ENCODE results near the gene ST8SIA5.

ST8SIA5 gene

DNA sequence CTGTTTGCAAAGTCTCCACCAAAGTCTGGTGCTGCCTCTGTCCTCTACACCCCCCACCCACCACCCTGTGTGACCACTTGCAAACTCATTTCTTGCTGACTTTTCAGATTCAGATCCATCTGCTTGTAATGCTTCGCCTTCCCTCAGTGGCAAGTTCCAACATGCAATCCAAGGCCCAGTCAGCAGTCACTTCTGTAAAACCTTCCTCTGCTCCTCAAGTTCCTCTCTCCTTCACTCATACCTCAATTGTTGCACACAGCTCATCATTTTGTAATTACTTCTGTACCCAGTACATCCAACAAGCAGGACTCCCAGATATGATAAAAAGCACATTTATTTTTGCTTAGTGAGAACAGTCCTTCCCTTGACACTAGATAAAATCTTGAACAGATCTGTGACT lies 93.3 kb downstream of the ST8SIA5 start:
- DNase-seq: no peak

DNA sequence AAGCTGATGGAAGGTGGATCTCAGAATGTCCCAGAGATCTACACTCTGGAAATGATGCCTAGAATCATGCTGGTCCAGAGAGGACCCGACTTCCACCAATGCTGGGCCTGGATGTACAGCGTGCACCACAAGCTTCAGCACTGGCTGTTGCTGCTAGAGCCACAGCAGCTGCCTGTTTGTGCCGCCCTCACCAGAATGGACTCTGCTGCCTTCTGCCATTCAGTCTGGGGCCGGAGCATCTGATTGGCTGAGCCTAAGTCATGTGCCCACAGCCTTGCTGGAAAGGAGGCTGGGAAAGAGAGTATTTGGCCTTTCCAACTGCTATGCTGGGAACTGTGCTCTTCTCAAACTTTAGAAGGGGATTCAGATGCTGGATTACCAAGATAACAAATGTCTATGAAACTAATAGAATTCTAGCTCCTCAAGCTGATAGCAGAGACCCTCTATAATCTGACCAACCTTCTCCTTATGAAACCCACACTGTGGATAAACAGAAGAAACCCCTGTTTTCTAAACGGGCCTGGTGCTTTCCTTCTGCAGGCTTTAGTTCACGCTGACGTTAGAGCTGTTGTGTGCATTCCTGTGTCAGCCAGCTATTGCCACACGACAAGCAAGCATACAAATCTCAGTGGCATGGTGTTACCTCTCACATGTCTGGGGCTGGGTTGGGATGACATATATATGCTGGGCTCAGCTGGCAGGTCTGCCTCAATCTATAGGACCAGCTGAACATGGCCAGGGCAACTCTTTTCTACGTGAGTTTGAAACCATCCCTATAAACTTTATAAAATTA lies 95.7 kb downstream of the ST8SIA5 start:
- peak; percentile 72 for DNase-seq

- DNase-seq: no peak
Observed at GRCh38 chr18:46659484-46659883, 97.4 kb downstream of the ST8SIA5 start.

GRCh38 chr18:46657115-46657955 lies 99.5 kb downstream of the ST8SIA5 start, which contains the start of gene LOXHD1:
LOXHD1 (minus strand) TSS chr18:46657220; CDS start chr18:46657033, 187 bp downstream.
- DNase-seq: no peak

- DNase-seq: no peak
Observed at GRCh38 chr18:46656326-46657114, 100.3 kb downstream of the ST8SIA5 start.

GRCh38 chr18:46652372-46652771 lies 104.5 kb downstream of the ST8SIA5 start:
- DNase-seq: no peak

DNA sequence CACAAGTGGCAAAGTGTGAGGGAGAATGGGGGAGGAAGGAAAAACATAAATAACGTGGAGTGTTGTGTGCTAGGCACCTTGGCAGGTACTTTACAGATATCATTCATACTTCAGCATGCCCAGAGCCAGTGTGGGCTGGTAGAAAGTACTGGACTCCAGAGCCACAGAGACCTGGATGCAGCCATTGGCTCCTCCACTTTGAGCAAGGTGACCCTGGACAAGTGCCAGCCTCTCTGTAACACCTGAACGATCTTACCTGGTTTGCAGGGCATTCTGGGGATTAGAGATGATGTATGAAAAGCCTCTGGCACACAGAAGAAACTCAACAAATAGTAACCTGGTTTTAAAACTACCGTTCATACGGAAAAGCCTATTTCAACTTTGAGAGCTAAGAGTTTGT lies 106.2 kb downstream of the ST8SIA5 start:
- DNase-seq: no peak

- no peak for DNase-seq
Observed at GRCh38 chr18:46649071-46649862, 107.6 kb downstream of the ST8SIA5 start.

DNA sequence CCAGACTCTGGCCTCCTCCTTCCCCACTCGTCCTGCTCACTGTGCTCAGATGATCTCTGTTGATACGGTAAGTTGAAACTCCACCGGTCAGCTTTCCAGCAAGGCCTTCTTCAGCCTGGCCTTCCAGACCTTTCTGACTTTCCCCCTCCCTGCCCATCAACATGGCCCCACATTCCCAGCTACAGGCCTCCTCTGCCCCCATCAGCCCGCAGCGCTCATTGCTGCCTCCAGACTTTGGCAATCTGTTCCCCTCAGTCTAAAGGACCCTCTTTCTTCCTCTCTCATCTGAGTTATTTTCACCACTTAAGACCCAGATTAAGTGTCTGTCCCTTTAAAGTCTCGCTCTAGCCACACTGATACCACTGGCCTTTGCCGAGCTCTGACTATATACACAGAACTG lies 110.4 kb downstream of the ST8SIA5 start:
- no peak for DNase-seq

DNA sequence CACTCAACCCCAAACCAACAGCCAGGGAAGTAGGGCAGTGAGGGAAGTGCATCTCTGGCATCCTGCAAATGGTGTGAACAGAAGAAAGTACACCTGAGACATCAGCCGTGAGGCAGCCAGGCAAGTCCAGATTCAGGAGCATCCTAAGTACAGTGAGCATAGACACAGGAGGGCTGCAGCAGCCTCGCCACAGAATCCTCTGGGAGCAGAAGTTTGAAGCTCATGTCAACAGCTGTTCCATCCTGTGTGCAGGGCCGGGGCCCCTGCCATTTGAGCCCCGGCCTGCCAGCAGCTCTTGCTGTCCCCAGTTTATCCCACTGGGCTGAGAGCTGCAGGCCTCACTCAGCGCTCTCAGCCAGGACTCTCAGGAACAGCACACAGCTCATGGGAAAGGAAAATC lies 114.3 kb downstream of the ST8SIA5 start:
- no peak for DNase-seq

DNA sequence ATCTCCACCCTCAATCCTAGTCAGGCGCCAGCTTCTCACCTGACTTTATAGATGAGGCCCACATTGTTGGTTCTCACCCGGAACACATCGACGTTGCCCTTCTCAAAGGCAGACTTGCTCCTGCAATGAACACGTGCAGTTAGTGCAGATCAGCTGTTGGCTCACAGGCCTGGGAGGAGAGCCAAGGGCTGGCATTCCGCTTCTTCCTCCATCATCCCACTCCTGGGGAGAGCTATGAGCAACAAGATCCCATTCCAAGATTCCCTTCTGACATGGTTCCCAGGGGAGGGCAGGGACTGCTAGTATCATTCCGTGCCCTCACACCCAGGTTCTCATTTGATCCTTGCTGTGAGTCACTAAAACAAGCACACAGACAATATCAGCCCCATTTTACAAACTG lies 114.9 kb downstream of the ST8SIA5 start:
- no peak for DNase-seq

- DNase-seq: no peak
Observed at GRCh38 chr18:46639386-46639785, 117.5 kb downstream of the ST8SIA5 start.

DNA sequence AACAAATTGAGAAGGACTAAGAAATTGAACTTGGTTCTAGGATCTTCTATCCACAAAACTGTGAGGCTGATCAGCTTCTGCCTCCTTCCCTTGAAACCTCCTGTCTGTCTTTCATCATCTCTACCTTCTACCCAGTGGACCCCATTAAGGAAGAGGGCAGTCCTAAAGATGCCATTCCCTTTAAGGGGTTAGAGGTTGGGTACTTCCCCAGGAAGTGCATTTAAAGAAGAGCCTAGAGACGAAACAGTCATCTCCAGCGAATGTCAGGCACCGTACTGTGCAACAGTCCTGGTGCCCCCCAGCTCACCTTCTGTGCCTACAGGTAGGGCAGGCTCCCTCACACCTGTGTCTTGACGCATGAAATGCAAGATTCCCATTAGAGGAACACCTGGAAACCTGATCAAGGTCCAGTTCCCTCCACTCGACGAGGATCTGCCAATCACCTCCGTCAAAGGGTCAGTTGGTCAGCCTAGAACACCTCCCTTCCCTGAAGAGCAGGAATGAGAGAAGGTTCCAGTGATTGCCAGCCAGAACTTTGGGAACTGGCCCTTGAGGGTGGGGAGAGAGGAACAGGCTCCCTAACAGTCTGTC lies 120.7 kb downstream of the ST8SIA5 start:
- no peak for DNase-seq

DNA sequence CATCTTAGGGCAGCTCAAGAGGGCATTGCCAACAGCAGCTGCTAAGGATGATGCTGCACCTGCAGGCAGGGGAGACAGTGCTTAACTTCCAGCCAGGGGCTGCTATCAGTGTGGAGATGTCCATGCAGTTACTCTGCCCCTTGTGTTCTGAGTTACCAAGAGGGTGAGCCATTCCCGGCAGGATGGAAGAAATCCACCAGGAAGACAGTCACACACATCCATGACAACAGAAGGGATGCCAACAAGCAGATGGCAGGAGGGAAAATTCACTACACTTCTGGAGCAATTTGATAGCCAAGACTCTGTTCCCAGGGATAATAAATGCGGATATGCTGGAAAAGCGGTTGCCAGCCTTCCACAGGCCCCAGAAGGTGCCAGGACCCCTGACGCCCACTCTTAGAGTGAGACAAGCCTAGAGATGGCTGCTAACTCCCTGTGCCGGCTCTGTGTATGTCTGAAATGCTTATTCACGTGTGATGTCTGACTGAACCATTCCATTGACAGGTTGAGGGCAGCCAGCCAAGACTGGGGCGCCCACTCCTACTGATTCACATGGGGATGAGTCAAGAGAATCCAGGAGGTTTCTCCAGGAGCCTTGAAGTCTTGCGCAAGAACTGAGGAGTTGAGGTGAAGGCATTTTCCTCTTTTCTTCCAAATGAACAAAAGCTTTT lies 124.3 kb downstream of the ST8SIA5 start:
- no peak for DNase-seq

DNA sequence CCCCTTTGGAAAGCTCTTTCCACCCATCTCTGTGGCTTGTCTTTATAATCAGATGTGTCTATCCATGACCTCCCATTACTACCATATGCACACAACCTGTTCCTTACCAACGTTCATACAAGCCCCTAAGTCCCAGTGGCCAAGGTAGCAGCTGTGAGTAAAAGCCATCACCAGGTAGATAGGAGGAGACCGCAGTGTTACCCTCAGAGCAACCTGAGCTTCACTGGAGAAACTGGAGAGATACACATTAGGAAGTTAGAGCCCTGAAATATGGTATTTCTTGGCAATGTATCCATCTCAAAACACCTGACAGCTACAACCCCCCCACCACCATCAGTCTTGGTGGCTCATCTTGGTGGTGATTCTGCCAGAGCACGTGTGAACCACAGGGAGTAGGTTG lies 125.9 kb downstream of the ST8SIA5 start:
- DNase-seq: no peak

GRCh38 chr18:46630160-46630559 lies 126.7 kb downstream of the ST8SIA5 start:
- no peak for DNase-seq

GRCh38 chr18:46629361-46629760 lies 127.5 kb downstream of the ST8SIA5 start:
- DNase-seq: no peak

GRCh38 chr18:46628206-46628605 lies 128.6 kb downstream of the ST8SIA5 start:
- peak; percentile 45 for DNase-seq

GRCh38 chr18:46627136-46627535 lies 129.7 kb downstream of the ST8SIA5 start:
- DNase-seq: peak; percentile 9

GRCh38 chr18:46625069-46625468 lies 131.8 kb downstream of the ST8SIA5 start:
- no peak for DNase-seq

GRCh38 chr18:46624127-46624526 lies 132.7 kb downstream of the ST8SIA5 start:
- DNase-seq: no peak

Measured in NCI-H82 (cell line).